GM21619 (cell line): ENCODE results near the gene ZFYVE26.

Experiments used
- ATAC-seq: cut with Tn5 transposase; IDR thresholded peaks from one replicate; pipeline ENCODE4 v1.9.1; 2021; ENCODE audit not compliant: unreplicated experiment

ZFYVE26 gene

GRCh38 chr14:67817750-67818438 lies 1.5 kb upstream of the ZFYVE26 start:
- ATAC-seq, result no peak

GRCh38 chr14:67815573-67816225 lies 691 bp downstream of the ZFYVE26 start:
- ATAC-seq, result no peak

GRCh38 chr14:67814821-67815220 lies 1.6 kb downstream of the ZFYVE26 start:
- no peak for ATAC-seq

GRCh38 chr14:67806246-67806645 lies 10.1 kb downstream of the ZFYVE26 start:
- ATAC-seq, result no peak

GRCh38 chr14:67800743-67801142 lies 15.6 kb downstream of the ZFYVE26 start:
- no peak for ATAC-seq

GRCh38 chr14:67798731-67799130 lies 17.7 kb downstream of the ZFYVE26 start:
- no peak for ATAC-seq

- no peak for ATAC-seq
Observed at GRCh38 chr14:67787673-67788072, 28.7 kb downstream of the ZFYVE26 start.

- no peak for ATAC-seq
Observed at GRCh38 chr14:67785270-67786109, 30.9 kb downstream of the ZFYVE26 start.

- ATAC-seq, result no peak
Observed at GRCh38 chr14:67784244-67784823, 32.1 kb downstream of the ZFYVE26 start.

GRCh38 chr14:67782090-67782489 lies 34.3 kb downstream of the ZFYVE26 start:
- ATAC-seq, result no peak

- ATAC-seq, result no peak
Observed at GRCh38 chr14:67778792-67779191, 37.6 kb downstream of the ZFYVE26 start.

GRCh38 chr14:67776653-67777322 lies 39.6 kb downstream of the ZFYVE26 start:
- no peak for ATAC-seq

GRCh38 chr14:67773844-67774377 lies 42.5 kb downstream of the ZFYVE26 start:
- ATAC-seq, result no peak

- no peak for ATAC-seq
Observed at GRCh38 chr14:67768219-67768618, 48.2 kb downstream of the ZFYVE26 start.

- ATAC-seq, result no peak
Observed at GRCh38 chr14:67766035-67766680, 50.2 kb downstream of the ZFYVE26 start.

GRCh38 chr14:67765192-67765834 lies 51.1 kb downstream of the ZFYVE26 start:
- ATAC-seq, result no peak

GRCh38 chr14:67764496-67764895 lies 51.9 kb downstream of the ZFYVE26 start:
- ATAC-seq, result no peak

GRCh38 chr14:67763158-67763822 lies 53.1 kb downstream of the ZFYVE26 start:
- ATAC-seq, result no peak

- no peak for ATAC-seq
Observed at GRCh38 chr14:67762051-67762450, 54.3 kb downstream of the ZFYVE26 start.
